GM23338 (cell line): ENCODE measurements around the gene LTBR. TPM values are rescaled to one million over a fixed set of nuclear protein-coding genes. Genes with fewer than 3 reads are reported as not detected.
A peak's percentile ranks its signal among the peaks of the same experiment; 100 is the strongest.

ENCODE experiments used
- ATAC-seq: fragments of 200-7000 bp; cut with Tn5 transposase; 3 replicates; pipeline ENCODE4 v1.9.1; 2020
- DNase-seq: peaks from one replicate; pipeline ENCODE4 v3.0.0-alpha.2; 2015; ENCODE audit warnings: low spot score
- H2AFZ ChIP-seq: fragments of 200-600 bp; sonication (generic); 2 replicates; pipeline ENCODE4 v1.8.0; 2016; ENCODE audit warnings: antibody characterized with exemption, mild to moderate bottlenecking, moderate library complexity
- H3F3A ChIP-seq: fragments of 200-600 bp; sonication (generic); replicated peaks from 2 replicates; pipeline ENCODE4 v1.8.0; 2017; ENCODE audit warnings: antibody characterized with exemption, mixed run types, low read depth
- H3K27ac ChIP-seq: fragments of 200-600 bp; sonication (generic); 2 replicates; pipeline ENCODE4 v1.6.1; 2016; ENCODE audit warnings: low read depth
- H3K27me3 ChIP-seq: fragments of 200-600 bp; sonication (generic); 2 replicates; pipeline ENCODE4 v1.8.0; 2016; ENCODE audit warnings: mild to moderate bottlenecking, mixed run types, moderate library complexity; ENCODE audit not compliant: insufficient read depth
- H3K36me3 ChIP-seq: fragments of 200-600 bp; sonication (generic); 2 replicates; pipeline ENCODE4 v1.8.0; 2016; ENCODE audit warnings: mild to moderate bottlenecking; ENCODE audit not compliant: insufficient read depth
- H3K4me1 ChIP-seq: fragments of 200-600 bp; sonication (generic); 2 replicates; pipeline ENCODE4 v1.8.0; 2016; ENCODE audit warnings: mild to moderate bottlenecking, moderate library complexity; ENCODE audit not compliant: insufficient read depth
- H3K4me2 ChIP-seq: fragments of 200-600 bp; sonication (generic); 2 replicates; pipeline ENCODE4 v1.7.1; 2017; ENCODE audit warnings: mixed run types
- H3K4me3 ChIP-seq: fragments of 200-600 bp; sonication (generic); 2 replicates; pipeline ENCODE4 v1.6.1; 2016; ENCODE audit warnings: mixed run types
- H3K79me2 ChIP-seq: fragments of 200-600 bp; sonication (generic); replicated peaks from 2 replicates; pipeline ENCODE4 v1.8.0; 2017; ENCODE audit warnings: mild to moderate bottlenecking; ENCODE audit not compliant: insufficient read depth
- H3K9me2 ChIP-seq: fragments of 200-600 bp; sonication (generic); 2 replicates; pipeline ENCODE4 v1.8.0; 2017; ENCODE audit not compliant: insufficient read depth
- H4K20me1 ChIP-seq: fragments of 200-600 bp; sonication (generic); replicated peaks from 2 replicates; pipeline ENCODE4 v1.8.0; 2017; ENCODE audit warnings: mild to moderate bottlenecking; ENCODE audit not compliant: insufficient read depth
- H3K27ac Mint-ChIP-seq: 2 replicates; pipeline ENCODE4 v1.8.0; 2020; ENCODE audit warnings: inconsistent platforms, mild to moderate bottlenecking, moderate library complexity, mixed read lengths
- H3K27me3 Mint-ChIP-seq: 3 replicates; pipeline ENCODE4 v1.8.0; 2022; ENCODE audit warnings: low read depth, mild to moderate bottlenecking, moderate library complexity, mixed read lengths, inconsistent platforms; ENCODE audit not compliant: insufficient read depth, poor library complexity
- H3K36me3 Mint-ChIP-seq: 3 replicates; pipeline ENCODE4 v1.8.0; 2021; ENCODE audit warnings: low read depth, mild to moderate bottlenecking, inconsistent platforms, moderate library complexity, mixed read lengths
- H3K4me1 Mint-ChIP-seq: 3 replicates; pipeline ENCODE4 v1.8.0; 2020; ENCODE audit warnings: mild to moderate bottlenecking, inconsistent platforms, mixed read lengths
- H3K4me3 Mint-ChIP-seq: 3 replicates; pipeline ENCODE4 v1.8.0; 2021; ENCODE audit warnings: moderate library complexity, mild to moderate bottlenecking, inconsistent platforms, mixed read lengths
- H3K9me3 Mint-ChIP-seq: 3 replicates; pipeline ENCODE4 v1.8.0; 2020; ENCODE audit warnings: moderate library complexity, mild to moderate bottlenecking, inconsistent platforms, mixed read lengths
- CREB1 ChIP-seq: fragments of 250-450 bp; sonication (Bioruptor Pico); IDR thresholded peaks from 2 replicates; pipeline ENCODE4 v1.5.0; 2020; ENCODE audit warnings: low read depth, mild to moderate bottlenecking, moderate library complexity
- CTCF ChIP-seq, 2 experiments: fragments of 200-600 bp in 1 of 2; sonication (generic) in 1 of 2; conservative IDR thresholded peaks; 2 replicates each; pipeline versions ENCODE4 v1.5.1 to v1.6.1; 2016 to 2017; ENCODE audit warnings: antibody characterized with exemption in 2 of 2, low read depth in 2 of 2, mild to moderate bottlenecking in 2 of 2, moderate library complexity in 1 of 2
- ETS1 ChIP-seq: IDR thresholded peaks from 2 replicates; pipeline ENCODE4 v1.6.1; 2016; ENCODE audit warnings: antibody characterized with exemption
- EZH2 ChIP-seq: fragments of 200-600 bp; sonication (generic); IDR thresholded peaks from one replicate; pipeline ENCODE4 v1.8.0; 2017; ENCODE audit warnings: antibody characterized with exemption, mild to moderate bottlenecking, low read depth; ENCODE audit not compliant: unreplicated experiment
- EZH2phosphoT487 ChIP-seq: fragments of 200-600 bp; sonication (generic); IDR thresholded peaks from one replicate; pipeline ENCODE4 v1.8.1; 2018; ENCODE audit warnings: antibody characterized with exemption; ENCODE audit not compliant: unreplicated experiment
- JUNB ChIP-seq: IDR thresholded peaks from one replicate; pipeline ENCODE4 v1.6.1; 2016; ENCODE audit warnings: antibody characterized with exemption; ENCODE audit not compliant: unreplicated experiment
- NANOG ChIP-seq: IDR thresholded peaks from 2 replicates; pipeline ENCODE4 v1.6.1; 2016; ENCODE audit warnings: antibody characterized with exemption, borderline replicate concordance
- POLR2AphosphoS5 ChIP-seq: IDR thresholded peaks from 2 replicates; pipeline ENCODE4 v1.6.1; 2016; ENCODE audit warnings: antibody characterized with exemption, low read depth
- REST ChIP-seq: IDR thresholded peaks from one replicate; pipeline ENCODE4 v1.6.1; 2018; ENCODE audit warnings: antibody characterized with exemption; ENCODE audit not compliant: unreplicated experiment
- STAT1 ChIP-seq: IDR thresholded peaks from one replicate; pipeline ENCODE4 v1.6.1; 2016; ENCODE audit warnings: antibody characterized with exemption; ENCODE audit not compliant: unreplicated experiment
- ZNF114 ChIP-seq: fragments of 250-450 bp; sonication (Bioruptor Pico); IDR thresholded peaks from 2 replicates; pipeline ENCODE4 v1.5.0; 2020; ENCODE audit warnings: mild to moderate bottlenecking, moderate library complexity
- ZNF331 ChIP-seq: fragments of 250-450 bp; sonication (Bioruptor Pico); IDR thresholded peaks from 2 replicates; pipeline ENCODE4 v1.5.0; 2020; ENCODE audit warnings: low read depth, mild to moderate bottlenecking, moderate library complexity
- ZNF462 ChIP-seq: fragments of 250-450 bp; sonication (Bioruptor Pico); IDR thresholded peaks from 2 replicates; pipeline ENCODE4 v1.5.0; 2020; ENCODE audit warnings: mild to moderate bottlenecking, moderate library complexity
- polyA plus RNA-seq: library from polyadenylated mRNA; unstranded; fragments of >200 nt; fragmentation: Nextera tagmentation; extraction: Ambion mirVana; gene quantifications from 2 replicates; pipeline ENCODE4 v1.2.1, GENCODE V29; 2016
- total RNA-seq: library from RNA; depleted of rRNA; stranded (reverse); fragments of >200 nt; shearing (Covaris generic); gene quantifications from 2 replicates; pipeline ENCODE4 v1.2.3, GENCODE V29; 2014

Gene LTBR
- total and polyA plus RNA-seq, 2 experiments from 2014 or later: 6.1 to 6.8 TPM

- DNase-seq (no peak), ATAC-seq (peak; percentile 40; the same call in 2 of the 3 replicates)
- Histone ChIP-seq H4K20me1 (no peaks in the 10 kb centered on the region), H3K27ac (no peak overlapping the region), H3F3A (peaks cover 9% of the 10 kb centered on the region; the same call in 1 of the 2 replicates), H3K27me3 (no peaks in the 10 kb centered on the region), H3K79me2 (no peaks in the 10 kb centered on the region), H3K4me3 (peak overlapping the region; percentile 25; the same call in 1 of the 2 replicates), H2AFZ (peak overlapping the region; percentile 7; the same call in 1 of the 2 replicates), H3K4me1 (peaks cover 13% of the 10 kb centered on the region), H3K4me2 (peak overlapping the region; percentile 59), H3K36me3 (no peaks in the 10 kb centered on the region), H3K9me2 (peaks cover 3% of the 10 kb centered on the region; the same call in 1 of the 2 replicates)
- H3K27me3 Mint-ChIP-seq: peaks cover 4% of the 10 kb centered on the region
- H3K27ac Mint-ChIP-seq: no peak overlapping the region
- peaks cover 13% of the 10 kb centered on the region for H3K4me1 Mint-ChIP-seq
- no peak overlapping the region; the same call in 2 of the 3 replicates for H3K4me3 Mint-ChIP-seq
- H3K36me3 Mint-ChIP-seq: no peaks in the 10 kb centered on the region
- TF ChIP-seq STAT1 (no peak), NANOG (no peak), POLR2AphosphoS5 (no peak), ETS1 (no peak), ZNF114 (CRISPR knock-in tag) (no peak), CREB1 (CRISPR knock-in tag) (no peak), JUNB (no peak), EZH2 (no peak), ZNF462 (no peak), CTCF (conservative IDR thresholded peaks at IDR 0.05; ENCODE audit: low read depth in 2 of 2) (no peak), ZNF331 (no peak), EZH2phosphoT487 (no peak), REST (no peak)
- no peaks in the 10 kb centered on the region for H3K9me3 Mint-ChIP-seq
Observed at GRCh38 chr12:6396031-6396430, 12.1 kb downstream of the LTBR start.
